WTC11 (cell line): Measurements from ENCODE around the gene EEF1E1.

Experiments used
- IRF2 ChIP-seq: sonication (generic); formaldehyde crosslinking; IDR thresholded peaks from 2 replicates; pipeline ENCODE4 v1.8.0; 2022; ENCODE audit warnings: low read depth, missing genetic modification reagents, borderline replicate concordance
- ZNF121 ChIP-seq: sonication (generic); formaldehyde crosslinking; IDR thresholded peaks from 2 replicates; pipeline ENCODE4 v1.8.0; 2023; ENCODE audit warnings: missing genetic modification reagents
- TF ChIP-seq, protein P1 (sequence below): fragments of 200-600 bp; IDR thresholded peaks from 2 replicates; pipeline ENCODE4 v1.8.0; 2022; ENCODE audit warnings: antibody characterized with exemption

DNA sequence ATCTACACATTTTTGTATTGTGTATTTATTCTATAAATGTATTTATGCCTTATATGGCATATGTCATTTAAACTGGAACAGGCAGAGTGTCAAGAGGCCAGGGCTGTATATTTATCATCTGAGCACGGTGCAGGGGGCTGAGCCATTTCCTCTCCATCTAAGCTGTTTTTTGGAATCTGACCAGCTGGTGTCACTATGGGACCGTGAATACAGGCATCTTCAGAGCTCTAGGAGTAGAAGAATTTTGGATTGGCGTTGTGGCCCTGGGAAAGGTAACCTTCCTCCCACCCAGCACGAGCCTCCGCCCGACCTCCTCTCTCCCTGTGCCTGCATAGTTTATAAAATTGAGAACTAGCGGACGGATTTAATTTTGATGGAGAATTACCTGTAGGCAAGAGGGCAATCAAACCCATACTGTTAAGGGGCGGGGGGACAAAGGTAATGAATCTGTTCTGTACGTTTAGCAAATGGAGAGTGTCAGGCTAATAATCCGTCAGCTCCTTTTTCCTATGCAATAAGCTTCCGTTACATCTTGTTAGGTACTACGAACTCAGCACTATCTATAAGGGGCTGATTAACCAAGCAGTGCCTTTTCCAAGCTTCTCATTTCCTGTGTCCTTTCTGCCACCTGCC lies 29.0 kb upstream of the EEF1E1 start:
- TF ChIP-seq, protein P1, sequence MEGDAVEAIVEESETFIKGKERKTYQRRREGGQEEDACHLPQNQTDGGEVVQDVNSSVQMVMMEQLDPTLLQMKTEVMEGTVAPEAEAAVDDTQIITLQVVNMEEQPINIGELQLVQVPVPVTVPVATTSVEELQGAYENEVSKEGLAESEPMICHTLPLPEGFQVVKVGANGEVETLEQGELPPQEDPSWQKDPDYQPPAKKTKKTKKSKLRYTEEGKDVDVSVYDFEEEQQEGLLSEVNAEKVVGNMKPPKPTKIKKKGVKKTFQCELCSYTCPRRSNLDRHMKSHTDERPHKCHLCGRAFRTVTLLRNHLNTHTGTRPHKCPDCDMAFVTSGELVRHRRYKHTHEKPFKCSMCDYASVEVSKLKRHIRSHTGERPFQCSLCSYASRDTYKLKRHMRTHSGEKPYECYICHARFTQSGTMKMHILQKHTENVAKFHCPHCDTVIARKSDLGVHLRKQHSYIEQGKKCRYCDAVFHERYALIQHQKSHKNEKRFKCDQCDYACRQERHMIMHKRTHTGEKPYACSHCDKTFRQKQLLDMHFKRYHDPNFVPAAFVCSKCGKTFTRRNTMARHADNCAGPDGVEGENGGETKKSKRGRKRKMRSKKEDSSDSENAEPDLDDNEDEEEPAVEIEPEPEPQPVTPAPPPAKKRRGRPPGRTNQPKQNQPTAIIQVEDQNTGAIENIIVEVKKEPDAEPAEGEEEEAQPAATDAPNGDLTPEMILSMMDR, result peak; percentile 48
- TF ChIP-seq ZNF121 (CRISPR knock-in tag), result no peak
- TF ChIP-seq IRF2 (CRISPR knock-in tag), result no peak
